DND-41 (cell line): ENCODE results near the gene PHACTR4.

ENCODE experiments used
- CTCF ChIP-seq: IDR thresholded peaks from 2 replicates; pipeline ENCODE4 v1.5.1; 2012; ENCODE audit warnings: borderline replicate concordance, low read length, moderate library complexity, mild to moderate bottlenecking; ENCODE audit not compliant: poor library complexity, severe bottlenecking; ENCODE audit errors: extremely low read depth
- EZH2 ChIP-seq: IDR thresholded peaks from 3 replicates; pipeline ENCODE4 v1.6.1; 2012; ENCODE audit warnings: borderline replicate concordance, low read depth, mild to moderate bottlenecking, moderate library complexity, low read length, inconsistent platforms; ENCODE audit not compliant: severe bottlenecking

- TF ChIP-seq CTCF = no peak
- TF ChIP-seq EZH2 = no peak
Observed at GRCh38 chr1:28443550-28443949, 74.0 kb downstream of the PHACTR4 start.
